GM23248 (cell line): ENCODE measurements around the gene PPEF1.

Experiments used
- EZH2 ChIP-seq: fragments of 200-600 bp; sonication (generic); IDR thresholded peaks from 2 replicates; pipeline ENCODE4 v1.6.1; 2018; ENCODE audit warnings: antibody characterized with exemption, mild to moderate bottlenecking; ENCODE audit not compliant: insufficient read depth, poor library complexity, severe bottlenecking
- EZH2phosphoT487 ChIP-seq: fragments of 200-600 bp; sonication (generic); IDR thresholded peaks from 2 replicates; pipeline ENCODE4 v1.6.1; 2018; ENCODE audit warnings: antibody characterized with exemption, moderate library complexity, mild to moderate bottlenecking, low read depth; ENCODE audit not compliant: insufficient read depth

DNA sequence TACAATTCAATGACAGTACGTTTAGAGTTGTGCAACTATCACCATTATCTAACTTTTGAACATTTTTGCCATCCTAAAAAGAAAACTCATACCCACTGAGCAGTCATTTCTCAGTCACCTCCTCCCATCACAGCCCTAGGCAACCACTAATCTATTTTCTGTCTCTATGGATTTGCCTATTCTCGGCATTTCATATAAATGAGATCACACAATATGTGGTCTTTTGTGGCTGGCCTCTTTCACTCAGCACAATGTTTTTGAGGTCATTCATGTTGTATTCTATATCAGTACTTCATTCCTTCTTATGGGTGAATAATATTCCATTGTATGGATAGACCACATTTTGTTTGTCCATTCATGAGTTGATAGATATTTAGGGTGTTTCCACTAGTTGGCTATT is 103.0 kb downstream of the PPEF1 start:
- TF ChIP-seq EZH2 (no peak), EZH2phosphoT487 (no peak)
